ENCODE results near the gene GINM1.

Gene GINM1

GRCh38 chr6:149545754-149546471 is 20.3 kb upstream of the GINM1 start, which contains the start of gene PPIL4:
TSS of gene PPIL4 (minus strand) at chr6:149546043. CDS start at chr6:149546005, 38 bp downstream.
- H3K4me3 ChIP-seq (ENCODE audit: insufficient read length, low read depth), result peak within 1 kb of the TSS; percentile 86
- peak within 1 kb of the TSS; percentile 95 for H3K9ac ChIP-seq (ENCODE audit: insufficient read length, low read depth)
- peak; percentile 82 for DNase-seq (ENCODE audit: low read depth, low spot score)
- no peaks in the 10 kb centered on the region for H3K9me3 ChIP-seq (ENCODE audit: insufficient read depth, low read length)
- peaks cover 3% of the 10 kb centered on the region for H3K36me3 ChIP-seq (ENCODE audit: insufficient read depth, insufficient read length, low read length)
- no peaks in the 10 kb centered on the region for H3K4me1 ChIP-seq (ENCODE audit: insufficient read depth, insufficient read length)
- TF ChIP-seq YY1 (IDR thresholded peaks at IDR 0.05; ENCODE audit: insufficient read depth, insufficient read length) (peak; percentile 62), SUZ12 (IDR thresholded peaks at IDR 0.05; ENCODE audit: extremely low read depth, insufficient read depth, insufficient read length) (no peak), ZNF274 (IDR thresholded peaks at IDR 0.05; ENCODE audit: low read depth, low read length) (no peak)
- no peaks in the 10 kb centered on the region for H3K27me3 ChIP-seq (ENCODE audit: insufficient read depth, insufficient read length)

- Histone ChIP-seq H3K9me3 (ENCODE audit: insufficient read depth, low read length) (no peaks in the 10 kb centered on the region), H3K4me3 (ENCODE audit: insufficient read length, low read depth) (no peak overlapping the region), H3K36me3 (ENCODE audit: insufficient read depth, insufficient read length, low read length) (no peaks in the 10 kb centered on the region), H3K9ac (ENCODE audit: insufficient read length, low read depth) (no peak overlapping the region), H3K4me1 (ENCODE audit: insufficient read depth, insufficient read length) (no peaks in the 10 kb centered on the region), H3K27me3 (ENCODE audit: insufficient read depth, insufficient read length) (no peaks in the 10 kb centered on the region)
- no peak for TF ChIP-seq SUZ12 (IDR thresholded peaks at IDR 0.05; ENCODE audit: extremely low read depth, insufficient read depth, insufficient read length)
- no peak for TF ChIP-seq ZNF274 (IDR thresholded peaks at IDR 0.05; ENCODE audit: low read depth, low read length)
- no peak for TF ChIP-seq YY1 (IDR thresholded peaks at IDR 0.05; ENCODE audit: insufficient read depth, insufficient read length)
- DNase-seq (ENCODE audit: low read depth, low spot score), result no peak
These were observed 14.3 kb upstream of the GINM1 start for GRCh38 chr6:149551920-149552319.

GRCh38 chr6:149558029-149558428 is 8.1 kb upstream of the GINM1 start:
- no peaks in the 10 kb centered on the region for H3K27me3 ChIP-seq (ENCODE audit: insufficient read depth, insufficient read length)
- no peak overlapping the region for H3K4me3 ChIP-seq (ENCODE audit: insufficient read length, low read depth)
- no peak for DNase-seq (ENCODE audit: low read depth, low spot score)
- no peaks in the 10 kb centered on the region for H3K9me3 ChIP-seq (ENCODE audit: insufficient read depth, low read length)
- H3K4me1 ChIP-seq (ENCODE audit: insufficient read depth, insufficient read length), result no peaks in the 10 kb centered on the region
- no peak overlapping the region for H3K9ac ChIP-seq (ENCODE audit: insufficient read length, low read depth)
- no peaks in the 10 kb centered on the region for H3K36me3 ChIP-seq (ENCODE audit: insufficient read depth, insufficient read length, low read length)
- no peak for TF ChIP-seq ZNF274 (IDR thresholded peaks at IDR 0.05; ENCODE audit: low read depth, low read length)
- TF ChIP-seq SUZ12 (IDR thresholded peaks at IDR 0.05; ENCODE audit: extremely low read depth, insufficient read depth, insufficient read length), result no peak
- TF ChIP-seq YY1 (IDR thresholded peaks at IDR 0.05; ENCODE audit: insufficient read depth, insufficient read length), result no peak

GRCh38 chr6:149559389-149559788 is 6.8 kb upstream of the GINM1 start:
- TF ChIP-seq SUZ12 (IDR thresholded peaks at IDR 0.05; ENCODE audit: extremely low read depth, insufficient read depth, insufficient read length) (no peak), YY1 (IDR thresholded peaks at IDR 0.05; ENCODE audit: insufficient read depth, insufficient read length) (no peak), ZNF274 (IDR thresholded peaks at IDR 0.05; ENCODE audit: low read depth, low read length) (no peak)
- Histone ChIP-seq H3K4me1 (ENCODE audit: insufficient read depth, insufficient read length) (no peaks in the 10 kb centered on the region), H3K9ac (ENCODE audit: insufficient read length, low read depth) (no peak overlapping the region)

GRCh38 chr6:149560736-149561135 is 5.4 kb upstream of the GINM1 start:
- no peaks in the 10 kb centered on the region for H3K36me3 ChIP-seq (ENCODE audit: insufficient read depth, insufficient read length, low read length)
- H3K4me1 ChIP-seq (ENCODE audit: insufficient read depth, insufficient read length), result no peaks in the 10 kb centered on the region
- H3K27me3 ChIP-seq (ENCODE audit: insufficient read depth, insufficient read length), result peaks cover 2% of the 10 kb centered on the region
- H3K9ac ChIP-seq (ENCODE audit: insufficient read length, low read depth), result no peak overlapping the region
- no peak for TF ChIP-seq SUZ12 (IDR thresholded peaks at IDR 0.05; ENCODE audit: extremely low read depth, insufficient read depth, insufficient read length)
- no peak for TF ChIP-seq ZNF274 (IDR thresholded peaks at IDR 0.05; ENCODE audit: low read depth, low read length)
- TF ChIP-seq YY1 (IDR thresholded peaks at IDR 0.05; ENCODE audit: insufficient read depth, insufficient read length), result no peak
- no peak for DNase-seq (ENCODE audit: low read depth, low spot score)
- no peak overlapping the region for H3K4me3 ChIP-seq (ENCODE audit: insufficient read length, low read depth)
- no peaks in the 10 kb centered on the region for H3K9me3 ChIP-seq (ENCODE audit: insufficient read depth, low read length)

More at GRCh38 chr6:149559389-149559788, 6.8 kb upstream of the GINM1 start:
- Histone ChIP-seq H3K4me3 (ENCODE audit: insufficient read length, low read depth) (no peak overlapping the region), H3K27me3 (ENCODE audit: insufficient read depth, insufficient read length) (peaks cover 2% of the 10 kb centered on the region), H3K36me3 (ENCODE audit: insufficient read depth, insufficient read length, low read length) (no peaks in the 10 kb centered on the region), H3K9me3 (ENCODE audit: insufficient read depth, low read length) (no peaks in the 10 kb centered on the region)
- no peak for DNase-seq (ENCODE audit: low read depth, low spot score)

GRCh38 chr6:149563203-149563927 is 2.8 kb upstream of the GINM1 start:
- no peak overlapping the region for H3K4me3 ChIP-seq (ENCODE audit: insufficient read length, low read depth)
- H3K36me3 ChIP-seq (ENCODE audit: insufficient read depth, insufficient read length, low read length), result no peaks in the 10 kb centered on the region
- no peaks in the 10 kb centered on the region for H3K4me1 ChIP-seq (ENCODE audit: insufficient read depth, insufficient read length)
- no peak overlapping the region for H3K9ac ChIP-seq (ENCODE audit: insufficient read length, low read depth)
- H3K9me3 ChIP-seq (ENCODE audit: insufficient read depth, low read length), result no peaks in the 10 kb centered on the region
- no peak for TF ChIP-seq YY1 (IDR thresholded peaks at IDR 0.05; ENCODE audit: insufficient read depth, insufficient read length)
- TF ChIP-seq ZNF274 (IDR thresholded peaks at IDR 0.05; ENCODE audit: low read depth, low read length), result no peak
- TF ChIP-seq SUZ12 (IDR thresholded peaks at IDR 0.05; ENCODE audit: extremely low read depth, insufficient read depth, insufficient read length), result no peak
- peaks cover 2% of the 10 kb centered on the region for H3K27me3 ChIP-seq (ENCODE audit: insufficient read depth, insufficient read length)
- DNase-seq (ENCODE audit: low read depth, low spot score), result no peak

- no peak overlapping the region for H3K4me3 ChIP-seq (ENCODE audit: insufficient read length, low read depth)
- H3K36me3 ChIP-seq (ENCODE audit: insufficient read depth, insufficient read length, low read length), result no peaks in the 10 kb centered on the region
- no peaks in the 10 kb centered on the region for H3K4me1 ChIP-seq (ENCODE audit: insufficient read depth, insufficient read length)
- H3K27me3 ChIP-seq (ENCODE audit: insufficient read depth, insufficient read length), result peaks cover 2% of the 10 kb centered on the region
- no peak for DNase-seq (ENCODE audit: low read depth, low spot score)
- no peak overlapping the region for H3K9ac ChIP-seq (ENCODE audit: insufficient read length, low read depth)
- TF ChIP-seq ZNF274 (IDR thresholded peaks at IDR 0.05; ENCODE audit: low read depth, low read length) (no peak), SUZ12 (IDR thresholded peaks at IDR 0.05; ENCODE audit: extremely low read depth, insufficient read depth, insufficient read length) (no peak), YY1 (IDR thresholded peaks at IDR 0.05; ENCODE audit: insufficient read depth, insufficient read length) (no peak)
- H3K9me3 ChIP-seq (ENCODE audit: insufficient read depth, low read length), result no peaks in the 10 kb centered on the region
These were observed 2.2 kb upstream of the GINM1 start for GRCh38 chr6:149563928-149564325.
